HepG2 (cell line): Measurements from ENCODE around the gene PRADC1. TPM values are rescaled to one million over a fixed set of nuclear protein-coding genes. Genes with fewer than 3 reads are reported as not detected.

Source experiments
- ESRRA ChIP-seq: sonication (generic); formaldehyde crosslinking; IDR thresholded peaks from 2 replicates; pipeline ENCODE4 v1.5.1; 2020; ENCODE audit warnings: mild to moderate bottlenecking, low read depth, missing genetic modification reagents
- GLI4 ChIP-seq: sonication (generic); formaldehyde crosslinking; IDR thresholded peaks from 2 replicates; pipeline ENCODE4 v1.5.1; 2020; ENCODE audit warnings: missing genetic modification reagents, mild to moderate bottlenecking, moderate library complexity, borderline replicate concordance
- MZF1 ChIP-seq: sonication (generic); formaldehyde crosslinking; IDR thresholded peaks from 2 replicates; pipeline ENCODE4 v1.8.1; 2023; ENCODE audit warnings: mild to moderate bottlenecking, missing genetic modification reagents, borderline replicate concordance
- NFRKB ChIP-seq: fragments of 450-650 bp; IDR thresholded peaks from 2 replicates; pipeline ENCODE4 v1.6.1; 2017
- PRPF4 ChIP-seq: fragments of 200-400 bp; formaldehyde crosslinking; IDR thresholded peaks from 2 replicates; pipeline ENCODE4 v1.6.1; 2016; ENCODE audit warnings: low read length, low read depth; ENCODE audit not compliant: poor library complexity, severe bottlenecking
- RAD21 ChIP-seq: fragments of 450-650 bp; formaldehyde crosslinking; IDR thresholded peaks from 2 replicates; pipeline ENCODE4 v1.5.0; 2020; ENCODE audit warnings: mild to moderate bottlenecking
- RBM22 ChIP-seq: fragments of 200-400 bp; formaldehyde crosslinking; optimal IDR thresholded peaks from 2 replicates; pipeline ENCODE3; 2017; ENCODE audit warnings: mild to moderate bottlenecking, low read length, moderate library complexity
- SNRNP70 ChIP-seq: fragments of 200-400 bp; formaldehyde crosslinking; IDR thresholded peaks from 2 replicates; pipeline ENCODE4 v1.6.1; 2017; ENCODE audit warnings: mild to moderate bottlenecking, low read depth, low read length, moderate library complexity
- SP1 ChIP-seq, 2 experiments: fragments of 450-650 bp in 1 of 2; sonication (generic) in 1 of 2; formaldehyde crosslinking in 1 of 2; IDR thresholded peaks; 2 replicates each; pipeline versions ENCODE4 v1.4.0 to v1.6.1; 2016 to 2020; ENCODE audit warnings: missing genetic modification reagents in 1 of 2
- ZC3H13 ChIP-seq: sonication (generic); formaldehyde crosslinking; IDR thresholded peaks from 2 replicates; pipeline ENCODE4 v1.8.1; 2023; ENCODE audit warnings: mild to moderate bottlenecking, missing genetic modification reagents, moderate library complexity
- ZFP37 ChIP-seq: sonication (generic); formaldehyde crosslinking; IDR thresholded peaks from 2 replicates; pipeline ENCODE4 v1.4.0; 2020; ENCODE audit warnings: missing genetic modification reagents, borderline replicate concordance
- ZNF143 ChIP-seq: sonication (generic); formaldehyde crosslinking; IDR thresholded peaks from 2 replicates; pipeline ENCODE4 v1.4.0; 2020; ENCODE audit warnings: missing genetic modification reagents
- ZNF264 ChIP-seq: sonication (generic); formaldehyde crosslinking; IDR thresholded peaks from 2 replicates; pipeline ENCODE4 v1.4.0; 2020; ENCODE audit warnings: missing genetic modification reagents
- ZNF672 ChIP-seq: sonication (generic); formaldehyde crosslinking; IDR thresholded peaks from 2 replicates; pipeline ENCODE4 v1.8.1; 2022; ENCODE audit warnings: missing genetic modification reagents
- ZNF749 ChIP-seq: sonication (generic); formaldehyde crosslinking; IDR thresholded peaks from 2 replicates; pipeline ENCODE4 v1.8.0; 2022; ENCODE audit warnings: mild to moderate bottlenecking, missing genetic modification reagents, moderate library complexity, borderline replicate concordance
- ZNF768 ChIP-seq: sonication (generic); formaldehyde crosslinking; IDR thresholded peaks from 2 replicates; pipeline ENCODE4 v1.4.0; 2020; ENCODE audit warnings: missing genetic modification reagents
- polyA plus RNA-seq, 8 experiments: library from polyadenylated mRNA; depleted of rRNA in 3 of 8; stranded (reverse) in 7 of 8; unstranded in 1 of 8; fragments of >200 nt; fragmentation: Illumina TruSeq in 4 of 8; extraction: Trizol in 4 of 8; gene quantifications; 2 replicates each; pipeline versions ENCODE4 v1.2.1 to v1.2.3, GENCODE V29; 2011 to 2016; ENCODE audit warnings: low read depth in 4 of 8, missing spikeins in 1 of 8, mixed read lengths in 1 of 8; ENCODE audit not compliant: insufficient read depth in 1 of 8
- total RNA-seq, 5 experiments: library from RNA; depleted of rRNA; stranded (reverse); fragments of >200 nt; fragmentation: Illumina TruSeq; extraction: Trizol; gene quantifications; 2 replicates each; pipeline ENCODE4 v1.2.3, GENCODE V29; 2016; ENCODE audit warnings: low read depth in 1 of 5
- TF ChIP-seq, protein P1 (sequence below): sonication (generic); formaldehyde crosslinking; IDR thresholded peaks from 2 replicates; pipeline ENCODE4 v1.5.0; 2020; ENCODE audit warnings: mild to moderate bottlenecking, missing genetic modification reagents
- TF ChIP-seq, protein P2 (sequence below): sonication (generic); formaldehyde crosslinking; IDR thresholded peaks from 2 replicates; pipeline ENCODE4 v1.4.0; 2020; ENCODE audit warnings: mild to moderate bottlenecking, low read depth, missing genetic modification reagents
- TF ChIP-seq, protein P3 (sequence below): sonication (generic); formaldehyde crosslinking; IDR thresholded peaks from 2 replicates; pipeline ENCODE4 v1.8.1; 2023; ENCODE audit warnings: missing genetic modification reagents, mild to moderate bottlenecking, borderline replicate concordance
- TF ChIP-seq, protein P4 (sequence below): sonication (generic); formaldehyde crosslinking; IDR thresholded peaks from 2 replicates; pipeline ENCODE4 v1.4.0; 2020; ENCODE audit warnings: missing genetic modification reagents

PRADC1 gene
- total and polyA plus RNA-seq, 2 of the 13 experiments (the other 11 are each of a cell fraction or from before 2014, with no cell fraction given), result 12.1 to 37.2 TPM

DNA sequence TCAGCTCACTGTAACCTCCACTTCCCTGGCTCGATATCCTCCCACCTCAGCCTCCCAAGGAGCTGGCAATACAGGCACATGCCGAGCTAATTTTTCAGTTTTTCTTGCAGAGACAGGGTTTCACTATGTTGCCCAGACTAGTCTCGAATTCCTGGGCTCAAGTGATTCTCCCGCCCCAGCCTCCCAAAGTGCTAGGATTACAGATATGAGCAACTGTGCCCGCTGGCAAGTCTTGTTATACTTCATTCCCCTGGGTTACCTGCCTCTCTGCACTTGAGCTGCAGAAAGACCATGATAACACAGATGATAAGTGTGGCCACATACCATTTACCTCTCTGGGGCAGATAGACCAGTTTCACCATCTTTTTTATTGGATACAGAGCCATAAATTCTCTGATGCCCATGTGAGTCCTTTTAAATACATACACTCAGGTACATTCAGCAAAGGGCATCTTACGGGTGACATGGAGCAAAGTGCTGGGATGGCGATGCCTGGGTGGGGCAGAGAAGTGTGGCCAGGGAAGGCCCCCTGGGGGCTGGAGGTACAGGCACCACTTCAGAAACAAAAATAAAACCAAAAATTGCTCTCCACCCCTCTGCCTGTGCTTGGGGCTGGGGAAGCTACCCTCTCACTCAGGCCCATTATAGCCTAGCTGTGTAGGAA is 21.4 kb upstream of the PRADC1 start (continued):
- TF ChIP-seq, protein P1, sequence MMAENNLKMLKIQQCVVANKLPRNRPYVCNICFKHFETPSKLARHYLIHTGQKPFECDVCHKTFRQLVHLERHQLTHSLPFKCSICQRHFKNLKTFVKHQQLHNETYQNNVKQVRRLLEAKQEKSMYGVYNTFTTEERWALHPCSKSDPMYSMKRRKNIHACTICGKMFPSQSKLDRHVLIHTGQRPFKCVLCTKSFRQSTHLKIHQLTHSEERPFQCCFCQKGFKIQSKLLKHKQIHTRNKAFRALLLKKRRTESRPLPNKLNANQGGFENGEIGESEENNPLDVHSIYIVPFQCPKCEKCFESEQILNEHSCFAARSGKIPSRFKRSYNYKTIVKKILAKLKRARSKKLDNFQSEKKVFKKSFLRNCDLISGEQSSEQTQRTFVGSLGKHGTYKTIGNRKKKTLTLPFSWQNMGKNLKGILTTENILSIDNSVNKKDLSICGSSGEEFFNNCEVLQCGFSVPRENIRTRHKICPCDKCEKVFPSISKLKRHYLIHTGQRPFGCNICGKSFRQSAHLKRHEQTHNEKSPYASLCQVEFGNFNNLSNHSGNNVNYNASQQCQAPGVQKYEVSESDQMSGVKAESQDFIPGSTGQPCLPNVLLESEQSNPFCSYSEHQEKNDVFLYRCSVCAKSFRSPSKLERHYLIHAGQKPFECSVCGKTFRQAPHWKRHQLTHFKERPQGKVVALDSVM, result peak; percentile 29; the same call in 1 of the 2 replicates
- TF ChIP-seq NFRKB (no peak), SP1 (IDR thresholded peaks at IDR 0.05) (no peak), SP1 (CRISPR knock-in tag; IDR thresholded peaks at IDR 0.05) (no peak), ZC3H13 (CRISPR knock-in tag) (peak; percentile 22; the same call in 1 of the 2 replicates), ZNF264 (no peak), ZNF143 (CRISPR knock-in tag) (no peak), PRPF4 (no peak), SNRNP70 (no peak), ESRRA (CRISPR knock-in tag) (no peak), ZNF768 (CRISPR knock-in tag) (no peak), MZF1 (no peak), ZFP37 (CRISPR knock-in tag) (no peak), GLI4 (no peak), ZNF672 (CRISPR knock-in tag) (no peak), RAD21 (CRISPR knock-in tag) (no peak), RBM22 (peak; percentile 24), ZNF749 (CRISPR knock-in tag) (0 out of 2 replicates have a peak, but pooled peaks have one; percentile 36)
- TF ChIP-seq, protein P2, sequence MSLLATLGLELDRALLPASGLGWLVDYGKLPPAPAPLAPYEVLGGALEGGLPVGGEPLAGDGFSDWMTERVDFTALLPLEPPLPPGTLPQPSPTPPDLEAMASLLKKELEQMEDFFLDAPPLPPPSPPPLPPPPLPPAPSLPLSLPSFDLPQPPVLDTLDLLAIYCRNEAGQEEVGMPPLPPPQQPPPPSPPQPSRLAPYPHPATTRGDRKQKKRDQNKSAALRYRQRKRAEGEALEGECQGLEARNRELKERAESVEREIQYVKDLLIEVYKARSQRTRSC (CRISPR knock-in tag), result 0 out of 2 replicates have a peak, but pooled peaks have one; percentile 67
- TF ChIP-seq, protein P3, sequence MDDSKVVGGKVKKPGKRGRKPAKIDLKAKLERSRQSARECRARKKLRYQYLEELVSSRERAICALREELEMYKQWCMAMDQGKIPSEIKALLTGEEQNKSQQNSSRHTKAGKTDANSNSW (CRISPR knock-in tag), result no peak
- TF ChIP-seq, protein P4, sequence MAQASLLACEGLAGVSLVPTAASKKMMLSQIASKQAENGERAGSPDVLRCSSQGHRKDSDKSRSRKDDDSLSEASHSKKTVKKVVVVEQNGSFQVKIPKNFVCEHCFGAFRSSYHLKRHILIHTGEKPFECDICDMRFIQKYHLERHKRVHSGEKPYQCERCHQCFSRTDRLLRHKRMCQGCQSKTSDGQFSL (CRISPR knock-in tag), result no peak
